ENCODE data around the gene MYO5B.

DNA sequence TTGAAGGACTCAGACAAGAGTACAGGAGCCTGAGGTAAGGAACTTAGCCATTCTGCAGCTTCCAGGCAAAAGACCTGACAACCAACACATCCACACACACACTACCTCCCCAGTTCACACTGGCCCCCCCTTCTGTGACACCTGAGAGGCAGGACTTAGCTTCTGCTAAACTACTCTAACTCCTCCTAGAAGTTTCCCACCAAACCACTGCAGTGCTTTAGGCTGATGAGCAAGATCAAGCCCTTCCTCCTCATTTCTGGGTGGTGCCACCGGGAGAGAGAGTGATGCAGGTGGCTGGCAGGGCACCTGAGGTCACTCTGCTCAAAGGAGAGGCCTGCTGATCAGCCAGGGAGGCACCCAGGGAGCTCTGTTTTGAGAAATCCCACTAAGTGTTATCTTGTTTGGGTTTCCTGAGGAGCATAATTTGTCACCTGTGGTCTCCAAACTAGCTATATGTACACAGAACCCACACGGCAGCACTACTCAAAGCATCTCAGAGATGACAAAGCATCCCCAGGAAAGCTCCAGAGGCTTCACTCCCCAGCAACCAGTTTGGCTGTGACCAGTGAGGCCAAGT, 188.4 kb downstream of the MYO5B start:
- TF ChIP-seq GATA2 (IDR thresholded peaks at IDR 0.05; ENCODE audit: low read depth, low read length) (no peak), GATA3 (IDR thresholded peaks at IDR 0.05; ENCODE audit: low read depth, low read length) (no peak)

All from SH-SY5Y (cell line).